PC-9 (cell line): ENCODE measurements around the gene MTG2. TPM values are rescaled to one million over a fixed set of nuclear protein-coding genes. Genes with fewer than 3 reads are reported as not detected.
A peak's percentile ranks its signal among the peaks of the same experiment; 100 is the strongest.

Experiments used
- BruUV-seq: library from RNA; stranded (reverse); fragments of 400-500 nt; replicated peaks from 2 replicates; lab custom pipeline; 2021; lab: Mats Ljungman, UMichigan
- CTCF ChIA-PET: fragments of 300-600 bp; sonication (Branson Sonifier 250); formaldehyde crosslinking; loops from one replicate; lab custom pipeline; 2022; ENCODE audit warnings: antibody characterized with exemption; lab: Charles Lee
- POLR2A ChIA-PET: fragments of 300-600 bp; sonication (Branson Sonifier 250); formaldehyde crosslinking; loops from one replicate; lab custom pipeline; 2022; ENCODE audit warnings: antibody characterized with exemption; ENCODE audit not compliant: unreplicated experiment; lab: Charles Lee
- DNase-seq, 2 experiments: peaks; one replicate each; pipeline versions ENCODE4 v3.0.0 to v3.0.0-alpha.2; 2015 to 2022; ENCODE audit warnings: mixed read lengths in 1 of 2
- H2AFZ ChIP-seq: fragments of 200-600 bp; sonication (generic); 2 replicates; pipeline ENCODE4 v1.8.1; 2017; ENCODE audit warnings: antibody characterized with exemption
- H3F3A ChIP-seq: fragments of 200-600 bp; sonication (generic); 2 replicates; pipeline ENCODE4 v1.8.1; 2017; ENCODE audit warnings: antibody characterized with exemption, mild to moderate bottlenecking, low read depth; ENCODE audit not compliant: insufficient read depth
- H3K27ac ChIP-seq: fragments of 200-600 bp; sonication (generic); 2 replicates; pipeline ENCODE4 v1.6.1; 2016; ENCODE audit warnings: mixed run types
- H3K27me3 ChIP-seq: fragments of 200-600 bp; sonication (generic); 2 replicates; pipeline ENCODE4 v1.6.1; 2016; ENCODE audit warnings: low read depth, mixed run types; ENCODE audit not compliant: insufficient read depth
- H3K36me3 ChIP-seq: fragments of 200-600 bp; sonication (generic); 2 replicates; pipeline ENCODE4 v1.6.1; 2016; ENCODE audit warnings: low read depth, mixed run types
- H3K4me1 ChIP-seq: fragments of 200-600 bp; sonication (generic); replicated peaks from 2 replicates; pipeline ENCODE4 v1.6.1; 2016; ENCODE audit warnings: mixed run types; ENCODE audit not compliant: insufficient read depth
- H3K4me2 ChIP-seq: fragments of 200-600 bp; sonication (generic); 2 replicates; pipeline ENCODE4 v1.6.1; 2017; ENCODE audit warnings: mixed run types
- H3K4me3 ChIP-seq: fragments of 200-600 bp; sonication (generic); 2 replicates; pipeline ENCODE4 v1.6.1; 2016; ENCODE audit warnings: mixed run types
- H3K79me2 ChIP-seq: fragments of 200-600 bp; sonication (generic); 2 replicates; pipeline ENCODE4 v1.6.1; 2017; ENCODE audit warnings: low read depth, mixed run types
- H3K9me2 ChIP-seq: fragments of 200-600 bp; sonication (generic); 2 replicates; pipeline ENCODE4 v1.8.1; 2017; ENCODE audit warnings: mild to moderate bottlenecking; ENCODE audit not compliant: insufficient read depth
- H3K9me3 ChIP-seq: fragments of 200-600 bp; sonication (generic); 2 replicates; pipeline ENCODE4 v1.8.1; 2016; ENCODE audit warnings: low read depth; ENCODE audit not compliant: insufficient read depth
- H4K20me1 ChIP-seq: fragments of 200-600 bp; sonication (generic); 2 replicates; pipeline ENCODE4 v1.8.1; 2017; ENCODE audit not compliant: insufficient read depth
- EZH2 ChIP-seq: fragments of 200-600 bp; sonication (generic); IDR thresholded peaks from 2 replicates; pipeline ENCODE4 v1.8.0; 2017; ENCODE audit warnings: antibody characterized with exemption, low read depth
- intact Hi-C: fragments of 100-400 bp; cut with micrococcal nuclease; formaldehyde crosslinking; loops from one replicate; pipeline ENCODE4 v1.10.0; 2022; ENCODE audit not compliant: unreplicated experiment
- total RNA-seq: library from RNA; stranded (reverse); gene quantifications from 2 replicates; pipeline ENCODE4 v1.2.3, GENCODE V29; 2021
- TF ChIP-seq, protein P1 (sequence below): fragments of 200-600 bp; sonication (generic); conservative IDR thresholded peaks from 2 replicates; pipeline ENCODE4 v1.6.1; 2017; ENCODE audit warnings: mixed run types, antibody characterized with exemption, mild to moderate bottlenecking, moderate library complexity

MTG2 gene
- total RNA-seq, 1 experiment from 2014 or later: 58.1 TPM

DNA sequence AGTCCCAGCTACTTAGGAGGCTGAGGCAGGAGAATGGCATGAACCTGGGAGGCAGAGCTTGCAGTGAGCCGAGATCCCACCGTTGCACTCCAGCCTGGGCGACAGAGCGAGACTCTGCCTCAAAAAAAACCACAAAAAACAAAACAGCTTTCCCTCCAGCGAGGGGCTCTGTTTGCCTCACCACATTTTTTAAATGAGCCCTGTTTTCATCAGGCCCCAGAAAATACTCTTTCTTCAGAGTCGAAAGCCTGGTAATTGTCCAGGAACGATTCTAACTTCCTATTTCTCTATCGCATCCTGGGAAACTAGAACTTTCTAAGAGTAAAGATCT, 12.2 kb downstream of the MTG2 start:
- H3K4me3 ChIP-seq: no peak overlapping the region
- H3F3A ChIP-seq: 0 out of 2 replicates have a peak, but pooled peaks cover 8% of the 10 kb centered on the region
- H3K79me2 ChIP-seq: no peaks in the 10 kb centered on the region
- no TSS peak for BruUV-seq
- no peak overlapping the region for H2AFZ ChIP-seq
- H3K27ac ChIP-seq: no peak overlapping the region
- no peak for DNase-seq
- H4K20me1 ChIP-seq: peaks cover 14% of the 10 kb centered on the region
- TF ChIP-seq, protein P1, sequence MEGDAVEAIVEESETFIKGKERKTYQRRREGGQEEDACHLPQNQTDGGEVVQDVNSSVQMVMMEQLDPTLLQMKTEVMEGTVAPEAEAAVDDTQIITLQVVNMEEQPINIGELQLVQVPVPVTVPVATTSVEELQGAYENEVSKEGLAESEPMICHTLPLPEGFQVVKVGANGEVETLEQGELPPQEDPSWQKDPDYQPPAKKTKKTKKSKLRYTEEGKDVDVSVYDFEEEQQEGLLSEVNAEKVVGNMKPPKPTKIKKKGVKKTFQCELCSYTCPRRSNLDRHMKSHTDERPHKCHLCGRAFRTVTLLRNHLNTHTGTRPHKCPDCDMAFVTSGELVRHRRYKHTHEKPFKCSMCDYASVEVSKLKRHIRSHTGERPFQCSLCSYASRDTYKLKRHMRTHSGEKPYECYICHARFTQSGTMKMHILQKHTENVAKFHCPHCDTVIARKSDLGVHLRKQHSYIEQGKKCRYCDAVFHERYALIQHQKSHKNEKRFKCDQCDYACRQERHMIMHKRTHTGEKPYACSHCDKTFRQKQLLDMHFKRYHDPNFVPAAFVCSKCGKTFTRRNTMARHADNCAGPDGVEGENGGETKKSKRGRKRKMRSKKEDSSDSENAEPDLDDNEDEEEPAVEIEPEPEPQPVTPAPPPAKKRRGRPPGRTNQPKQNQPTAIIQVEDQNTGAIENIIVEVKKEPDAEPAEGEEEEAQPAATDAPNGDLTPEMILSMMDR: no peak
- TF ChIP-seq EZH2: no peak
- ChIA-PET CTCF (no interaction called here), POLR2A (no interaction called here)
- intact Hi-C loops: no loop called here
- H3K9me3 ChIP-seq: no peaks in the 10 kb centered on the region
- no peaks in the 10 kb centered on the region for H3K4me1 ChIP-seq
- H3K9me2 ChIP-seq: no peaks in the 10 kb centered on the region
- H3K36me3 ChIP-seq: peaks cover 16% of the 10 kb centered on the region; the same call in 1 of the 2 replicates
- H3K4me2 ChIP-seq: no peak overlapping the region
- H3K27me3 ChIP-seq: no peaks in the 10 kb centered on the region

DNA sequence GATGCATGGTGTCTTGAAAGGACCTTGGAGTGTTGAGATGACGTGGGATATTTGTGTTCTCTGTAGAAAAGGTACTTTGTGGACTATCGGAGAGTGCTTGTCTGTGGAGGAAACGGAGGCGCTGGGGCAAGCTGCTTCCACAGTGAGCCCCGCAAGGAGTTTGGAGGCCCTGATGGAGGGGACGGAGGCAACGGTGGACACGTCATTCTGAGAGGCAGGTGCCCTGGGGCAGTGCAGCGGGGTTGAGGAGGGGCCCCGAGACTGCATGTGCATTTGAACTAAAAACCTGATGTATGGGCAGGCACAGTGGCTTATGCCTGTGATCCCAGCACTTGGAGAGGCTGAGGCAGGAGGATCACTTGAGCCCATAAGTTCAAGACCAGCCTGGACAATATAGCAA, 12.9 kb downstream of the MTG2 start:
- H3K79me2 ChIP-seq: no peaks in the 10 kb centered on the region
- no peaks in the 10 kb centered on the region for H3K27me3 ChIP-seq
- no peak overlapping the region for H3K27ac ChIP-seq
- ChIA-PET CTCF (interaction anchor here (0.6 kb wide), 1 partner anchor 276 kb away, joined by 4 read pairs; no protein-coding TSS in a partner anchor), POLR2A (no interaction called here)
- H3K4me1 ChIP-seq: no peaks in the 10 kb centered on the region
- no peak overlapping the region for H2AFZ ChIP-seq
- 0 out of 2 replicates have a peak, but pooled peaks cover 5% of the 10 kb centered on the region for H3F3A ChIP-seq
- intact Hi-C loops: no loop called here
- H3K4me2 ChIP-seq: no peak overlapping the region
- no peaks in the 10 kb centered on the region for H3K9me3 ChIP-seq
- peaks cover 13% of the 10 kb centered on the region; the same call in 1 of the 2 replicates for H3K36me3 ChIP-seq
- TF ChIP-seq, protein P1: no peak
- TF ChIP-seq EZH2: no peak
- peak in 1 of 2 experiments; percentile 30 for DNase-seq
- BruUV-seq: no TSS peak
- no peaks in the 10 kb centered on the region for H3K9me2 ChIP-seq
- H3K4me3 ChIP-seq: no peak overlapping the region
- peaks cover 8% of the 10 kb centered on the region for H4K20me1 ChIP-seq

DNA sequence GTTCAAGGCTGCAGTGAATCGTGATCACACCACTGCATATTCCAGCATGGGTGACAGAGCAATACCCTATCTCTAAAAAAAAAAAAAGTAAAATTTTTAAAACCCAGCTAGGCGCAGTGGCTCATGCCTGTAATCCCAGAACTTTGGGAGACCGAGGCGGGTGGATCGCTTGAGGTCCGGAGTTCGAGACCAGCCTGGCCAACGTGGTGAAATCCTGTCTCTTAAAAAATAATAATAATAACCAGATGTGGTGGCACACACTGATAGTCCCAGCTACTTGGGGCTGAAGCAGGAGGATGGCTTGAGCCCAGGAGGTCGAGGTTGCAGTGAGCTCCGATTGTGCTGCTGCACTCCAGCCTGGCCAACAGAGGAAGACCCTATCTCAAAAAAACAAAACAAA, 13.5 kb downstream of the MTG2 start:
- Histone ChIP-seq H2AFZ (no peak overlapping the region), H3K27me3 (no peaks in the 10 kb centered on the region), H3K27ac (no peak overlapping the region), H3K4me2 (no peak overlapping the region), H3K79me2 (no peaks in the 10 kb centered on the region), H3K4me1 (no peaks in the 10 kb centered on the region), H3K36me3 (peaks cover 13% of the 10 kb centered on the region; the same call in 1 of the 2 replicates), H3K9me2 (no peaks in the 10 kb centered on the region), H3F3A (0 out of 2 replicates have a peak, but pooled peaks cover 5% of the 10 kb centered on the region), H4K20me1 (peaks cover 8% of the 10 kb centered on the region), H3K4me3 (no peak overlapping the region), H3K9me3 (no peaks in the 10 kb centered on the region)
- no TSS peak for BruUV-seq
- CTCF ChIA-PET: interaction anchor here (0.6 kb wide), 1 partner anchor 276 kb away, joined by 4 read pairs; no protein-coding TSS in a partner anchor
- POLR2A ChIA-PET: no interaction called here
- intact Hi-C loops: no loop called here
- no peak for TF ChIP-seq EZH2
- TF ChIP-seq, protein P1: no peak
- no peak for DNase-seq
